ENCODE data around the gene KLHL41. TPM values are rescaled to one million over a fixed set of nuclear protein-coding genes. Genes with fewer than 3 reads are reported as not detected.

Gene KLHL41
- total and polyA plus RNA-seq, 2 of the 13 experiments (the other 11 are each of a cell fraction or from before 2014, with no cell fraction given), result 0.07 to 0.31 TPM

- TF ChIP-seq GLMP (CRISPR knock-in tag; IDR thresholded peaks at IDR 0.05; ENCODE audit: borderline replicate concordance) (no peak; the same call in 1 of the 2 replicates), ZNF652 (CRISPR knock-in tag; IDR thresholded peaks at IDR 0.05; ENCODE audit: borderline replicate concordance, low read depth) (no peak), DNMT3B (CRISPR knock-in tag; conservative IDR thresholded peaks at IDR 0.05) (peak; percentile 88), TGIF2 (CRISPR knock-in tag; IDR thresholded peaks at IDR 0.05) (no peak), POLR2AphosphoS5 (IDR thresholded peaks at IDR 0.05; ENCODE audit: low read depth, low read length) (peak; percentile 41; the same call in 1 of the 2 replicates), ZNF557 (CRISPR knock-in tag; IDR thresholded peaks at IDR 0.05) (0 out of 2 replicates have a peak, but pooled peaks have one; percentile 80), RNF219 (CRISPR knock-in tag; IDR thresholded peaks at IDR 0.05) (no peak), ZNF121 (CRISPR knock-in tag; IDR thresholded peaks at IDR 0.05) (peak; percentile 37; the same call in 1 of the 2 replicates), ZNF546 (CRISPR knock-in tag; conservative IDR thresholded peaks at IDR 0.05) (peak; percentile 80; the same call in 1 of the 2 replicates), ZNF883 (CRISPR knock-in tag; IDR thresholded peaks at IDR 0.05; ENCODE audit: not compliant biosample characterization) (peak; percentile 94), HBP1 (CRISPR knock-in tag; IDR thresholded peaks at IDR 0.05; ENCODE audit: low read depth) (peak; percentile 76), CBX5 (CRISPR knock-in tag; IDR thresholded peaks at IDR 0.05; ENCODE audit: borderline replicate concordance) (peak; percentile 77; the same call in 1 of the 2 replicates), BHLHE40 (IDR thresholded peaks at IDR 0.05; ENCODE audit: low read length) (peak; percentile 46; the same call in 1 of the 2 replicates), ZNF225 (CRISPR knock-in tag; IDR thresholded peaks at IDR 0.05) (peak; percentile 94; the same call in 1 of the 2 replicates), MLLT10 (CRISPR knock-in tag; IDR thresholded peaks at IDR 0.05) (no peak), STAT6 (CRISPR knock-in tag; IDR thresholded peaks at IDR 0.05; ENCODE audit: borderline replicate concordance) (peak; percentile 64; the same call in 1 of the 2 replicates), NFE2 (CRISPR knock-in tag; IDR thresholded peaks at IDR 0.05) (no peak), MNT (IDR thresholded peaks at IDR 0.05) (no peak)
Measured at GRCh38 chr2:169479257-169480078, 30.0 kb upstream of the KLHL41 start, which contains the start of gene BBS5 (continued).

Data from HepG2 (cell line).